Fibroblast of lung (primary cell): ENCODE results near the gene CNST. TPM values are rescaled to one million over a fixed set of nuclear protein-coding genes. Genes with fewer than 3 reads are reported as not detected.
A peak's percentile ranks its signal among the peaks of the same experiment; 100 is the strongest.

ENCODE experiments used
- DNase-seq, 2 donors: peaks; one replicate each; pipeline versions ENCODE4 v3.0.0 to v3.0.0-alpha.2; 2010; ENCODE audit warnings: low read depth in 2 of 2
- H2AFZ ChIP-seq: 2 replicates; pipeline ENCODE4 v1.5.1; 2012; ENCODE audit warnings: low read length, control low read depth, inconsistent platforms
- H3K27ac ChIP-seq: 2 replicates; pipeline ENCODE4 v1.5.1; 2011; ENCODE audit warnings: low read length, control low read depth; ENCODE audit not compliant: insufficient read depth
- H3K27me3 ChIP-seq: 2 replicates; pipeline ENCODE4 v1.5.1; 2011; ENCODE audit warnings: mild to moderate bottlenecking, low read length; ENCODE audit not compliant: control insufficient read depth, insufficient read depth
- H3K36me3 ChIP-seq: 2 replicates; pipeline ENCODE4 v1.5.1; 2011; ENCODE audit warnings: low read length; ENCODE audit not compliant: control insufficient read depth, insufficient read depth
- H3K4me1 ChIP-seq: 2 replicates; pipeline ENCODE4 v1.5.1; 2011; ENCODE audit warnings: low read length; ENCODE audit not compliant: control insufficient read depth, insufficient read depth; ENCODE audit errors: extremely low read depth
- H3K4me2 ChIP-seq: 2 replicates; pipeline ENCODE4 v1.5.1; 2011; ENCODE audit warnings: low read length, control low read depth; ENCODE audit not compliant: insufficient read depth; ENCODE audit errors: extremely low read depth
- H3K4me3 ChIP-seq, 4 experiments: fragments of 200-600 bp in 1 of 4; sonication (generic) in 1 of 4; replicated peaks in 1 of 4; 2 replicates each; pipeline ENCODE4 v1.5.1; 2011 to 2016; ENCODE audit warnings: low read length in 4 of 4, low read depth in 3 of 4, mild to moderate bottlenecking in 3 of 4, control low read depth in 2 of 4, inconsistent platforms in 1 of 4, mixed read lengths in 1 of 4; ENCODE audit not compliant: insufficient read depth in 1 of 4; ENCODE audit errors: control extremely low read depth in 1 of 4
- H3K79me2 ChIP-seq: 2 replicates; pipeline ENCODE4 v1.5.1; 2012; ENCODE audit warnings: mild to moderate bottlenecking, low read length, inconsistent platforms; ENCODE audit not compliant: control insufficient read depth, insufficient read depth
- H3K9ac ChIP-seq: 2 replicates; pipeline ENCODE4 v1.5.1; 2011; ENCODE audit warnings: mild to moderate bottlenecking, low read length, control low read depth; ENCODE audit not compliant: insufficient read depth
- H3K9me3 ChIP-seq: 2 replicates; pipeline ENCODE4 v1.5.1; 2012; ENCODE audit warnings: low read depth, low read length; ENCODE audit not compliant: control insufficient read depth, insufficient read depth
- H4K20me1 ChIP-seq: 2 replicates; pipeline ENCODE4 v1.5.1; 2011; ENCODE audit warnings: low read length; ENCODE audit not compliant: control insufficient read depth, insufficient read depth; ENCODE audit errors: extremely low read depth
- EZH2 ChIP-seq: IDR thresholded peaks from 2 replicates; pipeline ENCODE4 v1.5.1; 2012; ENCODE audit warnings: low read length, control low read depth, mild to moderate bottlenecking; ENCODE audit errors: missing control alignments
- polyA plus RNA-seq, 2 donors: library from polyadenylated mRNA; depleted of rRNA in 1 of 2; stranded (reverse) in 1 of 2; unstranded in 1 of 2; fragments of >200 nt; gene quantifications; 2 replicates each; pipeline ENCODE4 v1.2.1, GENCODE V29; 2011 to 2012; ENCODE audit warnings: missing spikeins in 1 of 2
- total RNA-seq: library from RNA; depleted of rRNA; stranded (reverse); fragments of >200 nt; gene quantifications from 2 replicates; pipeline ENCODE4 v1.2.1, GENCODE V29; 2014
- TF ChIP-seq, protein P1 (sequence below), 2 donors: IDR thresholded peaks in 1 of 2; conservative IDR thresholded peaks in 1 of 2; 1 replicate in 1 of 2; 2 replicates in 1 of 2; pipeline ENCODE4 v1.5.1; 2011 to 2012; ENCODE audit warnings: low read length in 2 of 2, control low read depth in 1 of 2, inconsistent platforms in 1 of 2, low read depth in 1 of 2, mild to moderate bottlenecking in 1 of 2

Gene CNST
- total and polyA plus RNA-seq, 2 donors (not counting 1 experiment from before 2014, with no cell fraction given): 26.9 to 33.9 TPM

DNA sequence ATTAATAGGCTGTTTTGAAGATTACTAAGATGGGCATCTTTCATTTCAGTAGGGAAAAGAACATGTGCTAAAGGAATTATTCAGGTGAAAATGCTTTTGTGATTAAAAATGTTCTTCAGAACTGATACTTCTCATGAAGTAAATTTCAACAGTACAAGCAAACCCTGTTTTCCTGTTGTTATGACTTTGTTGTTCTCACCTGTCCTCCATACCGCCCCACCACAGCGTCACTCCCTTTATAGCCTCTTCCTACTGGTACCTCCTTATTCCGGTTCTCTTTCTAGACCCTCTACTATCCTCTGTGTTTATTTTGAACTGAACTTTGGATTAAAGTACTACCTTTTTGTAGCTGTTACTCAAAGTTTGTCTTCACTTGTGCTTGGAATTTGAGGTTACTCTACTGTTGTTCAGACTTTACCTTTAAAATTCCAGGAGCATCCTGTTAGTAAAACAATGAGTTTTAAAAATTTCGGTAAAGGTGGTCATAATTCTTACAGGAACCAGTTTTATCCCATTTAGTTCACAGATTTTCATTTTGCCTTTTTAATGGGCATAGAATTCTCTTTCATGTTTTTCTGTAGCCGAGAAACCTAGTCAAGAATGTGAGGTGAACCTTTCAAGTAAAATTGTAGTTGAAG, 10.9 kb downstream of the CNST start:
- H3K79me2 ChIP-seq: peaks cover 80% of the 10 kb centered on the region
- H3K9me3 ChIP-seq: no peaks in the 10 kb centered on the region
- H3K27me3 ChIP-seq: no peaks in the 10 kb centered on the region
- H3K9ac ChIP-seq: no peak overlapping the region
- DNase-seq: no peak
- no peak overlapping the region for H3K4me2 ChIP-seq
- no peak overlapping the region for H3K27ac ChIP-seq
- no peaks in the 10 kb centered on the region for H4K20me1 ChIP-seq
- no peaks in the 10 kb centered on the region for H3K36me3 ChIP-seq
- peaks cover 7% of the 10 kb centered on the region for H3K4me1 ChIP-seq
- TF ChIP-seq, protein P1, sequence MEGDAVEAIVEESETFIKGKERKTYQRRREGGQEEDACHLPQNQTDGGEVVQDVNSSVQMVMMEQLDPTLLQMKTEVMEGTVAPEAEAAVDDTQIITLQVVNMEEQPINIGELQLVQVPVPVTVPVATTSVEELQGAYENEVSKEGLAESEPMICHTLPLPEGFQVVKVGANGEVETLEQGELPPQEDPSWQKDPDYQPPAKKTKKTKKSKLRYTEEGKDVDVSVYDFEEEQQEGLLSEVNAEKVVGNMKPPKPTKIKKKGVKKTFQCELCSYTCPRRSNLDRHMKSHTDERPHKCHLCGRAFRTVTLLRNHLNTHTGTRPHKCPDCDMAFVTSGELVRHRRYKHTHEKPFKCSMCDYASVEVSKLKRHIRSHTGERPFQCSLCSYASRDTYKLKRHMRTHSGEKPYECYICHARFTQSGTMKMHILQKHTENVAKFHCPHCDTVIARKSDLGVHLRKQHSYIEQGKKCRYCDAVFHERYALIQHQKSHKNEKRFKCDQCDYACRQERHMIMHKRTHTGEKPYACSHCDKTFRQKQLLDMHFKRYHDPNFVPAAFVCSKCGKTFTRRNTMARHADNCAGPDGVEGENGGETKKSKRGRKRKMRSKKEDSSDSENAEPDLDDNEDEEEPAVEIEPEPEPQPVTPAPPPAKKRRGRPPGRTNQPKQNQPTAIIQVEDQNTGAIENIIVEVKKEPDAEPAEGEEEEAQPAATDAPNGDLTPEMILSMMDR (conservative IDR thresholded peaks at IDR 0.05 in 1 of 2, IDR thresholded peaks at IDR 0.05 in 1 of 2; ENCODE audit: low read depth in 1 of 2, low read length in 2 of 2): no peak
- TF ChIP-seq EZH2: no peak
- H2AFZ ChIP-seq: no peak overlapping the region
- no peak overlapping the region for H3K4me3 ChIP-seq

DNA sequence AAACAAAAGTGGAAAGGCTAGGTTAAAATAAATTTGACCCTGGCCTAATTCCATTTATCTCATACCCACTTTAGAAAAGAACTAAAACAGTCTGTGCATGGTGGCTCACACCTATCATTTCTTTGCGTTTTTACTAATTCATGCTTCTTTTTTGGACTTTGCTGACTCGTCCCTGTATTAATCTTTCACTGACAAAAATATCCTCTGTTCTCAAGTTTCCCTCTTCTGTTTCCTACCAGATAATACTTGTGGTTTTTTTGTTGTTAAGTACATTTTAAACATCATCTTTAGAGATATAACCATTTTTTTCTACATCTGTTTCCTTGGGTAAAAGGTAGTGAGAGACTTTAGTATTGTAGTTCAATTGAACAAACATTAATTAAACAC, 11.5 kb downstream of the CNST start:
- Histone ChIP-seq H3K4me2 (no peak overlapping the region), H3K4me1 (peaks cover 7% of the 10 kb centered on the region), H3K27ac (no peak overlapping the region), H4K20me1 (no peaks in the 10 kb centered on the region), H3K36me3 (no peaks in the 10 kb centered on the region), H3K79me2 (peaks cover 80% of the 10 kb centered on the region), H3K27me3 (no peaks in the 10 kb centered on the region), H3K4me3 (no peak overlapping the region), H2AFZ (no peak overlapping the region), H3K9me3 (no peaks in the 10 kb centered on the region), H3K9ac (no peak overlapping the region)
- TF ChIP-seq, protein P1 (conservative IDR thresholded peaks at IDR 0.05 in 1 of 2, IDR thresholded peaks at IDR 0.05 in 1 of 2; ENCODE audit: low read depth in 1 of 2, low read length in 2 of 2): no peak
- TF ChIP-seq EZH2: no peak
- peak in 1 of 2 donors; percentile 45 for DNase-seq

DNA sequence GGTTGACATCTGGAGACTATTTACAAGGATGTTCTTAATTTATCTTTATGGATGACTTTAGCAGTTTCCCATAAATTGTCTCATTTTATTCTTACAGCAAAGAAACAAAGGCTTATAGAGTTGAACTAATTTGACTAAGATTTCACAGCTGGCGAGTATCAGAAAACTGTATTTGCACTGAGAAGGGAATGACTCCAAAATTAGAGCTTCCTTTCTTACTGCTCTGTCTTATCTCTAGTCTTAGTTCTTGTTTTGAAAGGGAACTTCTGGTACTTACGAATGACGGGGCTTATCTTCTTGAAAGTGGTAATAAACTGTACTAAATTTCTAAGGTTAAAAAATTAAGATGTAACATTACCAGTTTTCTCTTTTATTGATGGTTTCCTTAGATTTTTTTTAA, 13.6 kb downstream of the CNST start:
- Histone ChIP-seq H3K9me3 (no peaks in the 10 kb centered on the region), H3K4me2 (no peak overlapping the region), H3K36me3 (peaks cover 3% of the 10 kb centered on the region), H2AFZ (no peak overlapping the region), H3K4me1 (peaks cover 10% of the 10 kb centered on the region), H4K20me1 (no peaks in the 10 kb centered on the region), H3K9ac (no peak overlapping the region), H3K4me3 (no peak overlapping the region), H3K27me3 (no peaks in the 10 kb centered on the region), H3K79me2 (peaks cover 84% of the 10 kb centered on the region), H3K27ac (no peak overlapping the region)
- no peak for DNase-seq
- TF ChIP-seq, protein P1 (conservative IDR thresholded peaks at IDR 0.05 in 1 of 2, IDR thresholded peaks at IDR 0.05 in 1 of 2; ENCODE audit: low read depth in 1 of 2, low read length in 2 of 2): no peak
- no peak for TF ChIP-seq EZH2
